B cell (primary cell): Measurements from ENCODE around the gene EGFL8. TPM values are rescaled to one million over a fixed set of nuclear protein-coding genes. Genes with fewer than 3 reads are reported as not detected.

Source experiments
- ATAC-seq: fragments of 200-7000 bp; cut with Tn5 transposase; one replicate; pipeline ENCODE4 v1.10.0; 2021; ENCODE audit warnings: low read depth, mild to moderate bottlenecking, moderate number of reproducible peaks, moderate library complexity
- CTCF ChIA-PET: fragments of 350-600 bp; sonication (Branson Sonifier 250); formaldehyde crosslinking; loops from one replicate; lab custom pipeline; 2021; ENCODE audit warnings: antibody characterized with exemption, inconsistent platforms; lab: Charles Lee
- POLR2A ChIA-PET: fragments of 350-600 bp; sonication (Branson Sonifier 250); formaldehyde crosslinking; loops from one replicate; lab custom pipeline; 2021; ENCODE audit warnings: antibody characterized with exemption; lab: Charles Lee
- DNase-seq: peaks from one replicate; pipeline ENCODE4 v3.0.0; 2013
- H2AFZ ChIP-seq: 2 replicates; pipeline ENCODE4 v1.6.1; 2012; ENCODE audit warnings: mild to moderate bottlenecking, low read depth, low read length; ENCODE audit not compliant: insufficient read depth, poor library complexity, severe bottlenecking
- H3K27ac ChIP-seq, 2 donors: 1 replicate in 1 of 2; 2 replicates in 1 of 2; pipeline ENCODE4 v1.5.1; 2012 to 2013; ENCODE audit warnings: low read length in 2 of 2, mild to moderate bottlenecking in 2 of 2, moderate library complexity in 1 of 2
- H3K27me3 ChIP-seq, 4 experiments: fragments of 200-600 bp in 1 of 4; sonication (generic) in 1 of 4; replicated peaks in 1 of 4; 1 replicate in 2 of 4; 2 replicates in 2 of 4; pipeline versions ENCODE4 v1.6.1 to v1.7.0; 2013 to 2016; ENCODE audit warnings: low read length in 3 of 4, mild to moderate bottlenecking in 2 of 4, mixed read lengths in 1 of 4, moderate library complexity in 1 of 4; ENCODE audit not compliant: insufficient read depth in 4 of 4, control insufficient read depth in 3 of 4; ENCODE audit errors: control extremely low read depth in 1 of 4
- H3K36me3 ChIP-seq, 2 experiments: replicated peaks in 1 of 2; 1 replicate in 1 of 2; 2 replicates in 1 of 2; pipeline versions ENCODE4 v1.6.1 to v1.7.1; 2013; ENCODE audit warnings: low read length in 1 of 2; ENCODE audit not compliant: insufficient read depth in 2 of 2, control insufficient read depth in 1 of 2; ENCODE audit errors: control extremely low read depth in 1 of 2, extremely low read depth in 1 of 2
- H3K4me1 ChIP-seq, 2 donors: fragments of 200-600 bp in 1 of 2; sonication (generic) in 1 of 2; 1 replicate in 1 of 2; 2 replicates in 1 of 2; pipeline versions ENCODE4 v1.5.1 to v1.6.1; 2013 to 2017; ENCODE audit warnings: low read length in 2 of 2; ENCODE audit not compliant: control insufficient read depth in 2 of 2, insufficient read depth in 2 of 2
- H3K4me2 ChIP-seq: replicated peaks from 2 replicates; pipeline ENCODE3; 2012; ENCODE audit warnings: mild to moderate bottlenecking, low read depth, low read length; ENCODE audit not compliant: poor library complexity, severe bottlenecking
- H3K4me3 ChIP-seq, 5 experiments: fragments of 200-600 bp in 1 of 5; sonication (generic) in 1 of 5; 1 replicate in 3 of 5; 2 replicates in 2 of 5; pipeline versions ENCODE4 v1.5.1 to v1.7.0; 2011 to 2016; ENCODE audit warnings: low read length in 4 of 5, mild to moderate bottlenecking in 4 of 5, low read depth in 2 of 5, control low read depth in 1 of 5, moderate library complexity in 1 of 5; ENCODE audit not compliant: insufficient read depth in 1 of 5; ENCODE audit errors: control extremely low read depth in 1 of 5, extremely low read depth in 1 of 5
- H3K79me2 ChIP-seq: fragments of 200-600 bp; sonication (generic); one replicate; pipeline ENCODE4 v1.6.0; 2016; ENCODE audit warnings: low read length; ENCODE audit not compliant: control insufficient read depth, insufficient read depth
- H3K9ac ChIP-seq: fragments of 200-600 bp; sonication (generic); 2 replicates; pipeline ENCODE4 v1.6.1; 2017; ENCODE audit warnings: mild to moderate bottlenecking, low read length, moderate library complexity
- H3K9me3 ChIP-seq, 3 donors: one replicate each; pipeline versions ENCODE4 v1.6.1 to v1.7.1; 2013; ENCODE audit warnings: low read length in 2 of 3; ENCODE audit not compliant: control insufficient read depth in 2 of 3, insufficient read depth in 1 of 3; ENCODE audit errors: control extremely low read depth in 1 of 3
- H4K20me1 ChIP-seq: 2 replicates; pipeline ENCODE4 v1.6.0; 2012; ENCODE audit warnings: mild to moderate bottlenecking, low read length; ENCODE audit not compliant: insufficient read depth, control insufficient read depth, poor library complexity, severe bottlenecking
- H3K27ac Mint-ChIP-seq: one replicate; pipeline ENCODE4 v1.8.0; 2021; ENCODE audit warnings: mixed read lengths
- H3K27me3 Mint-ChIP-seq: one replicate; pipeline ENCODE4 v1.8.0; 2021; ENCODE audit warnings: mixed read lengths
- H3K4me1 Mint-ChIP-seq: one replicate; pipeline ENCODE4 v1.8.0; 2021; ENCODE audit warnings: mixed read lengths
- H3K4me3 Mint-ChIP-seq: one replicate; pipeline ENCODE4 v1.8.0; 2021; ENCODE audit warnings: mixed read lengths
- H3K9me3 Mint-ChIP-seq: one replicate; pipeline ENCODE4 v1.8.0; 2022; ENCODE audit warnings: mixed read lengths; ENCODE audit not compliant: insufficient read depth
- CTCF ChIP-seq: fragments of 200-600 bp; IDR thresholded peaks from one replicate; pipeline ENCODE4 v1.8.0; 2022; ENCODE audit warnings: antibody characterized with exemption, mild to moderate bottlenecking
- EZH2 ChIP-seq: IDR thresholded peaks from 2 replicates; pipeline ENCODE4 v1.6.1; 2012; ENCODE audit warnings: borderline replicate concordance, low read depth, mild to moderate bottlenecking, moderate library complexity, low read length; ENCODE audit not compliant: insufficient read depth, poor library complexity, severe bottlenecking
- WGBS: methylation state at CpG from one replicate; pipeline ENCODE4 v1.1.5; 2013; ENCODE audit warnings: missing lambda C conversion rate; ENCODE audit not compliant: insufficient coverage; 5-methylcytosine and 5-hydroxymethylcytosine counted together
- intact Hi-C: fragments of 100-400 bp; cut with micrococcal nuclease; formaldehyde crosslinking; loops from one replicate; pipeline ENCODE4 v1.10.0; 2022
- polyA plus RNA-seq: library from polyadenylated mRNA; depleted of rRNA; stranded (reverse); fragments of >200 nt; gene quantifications from 2 replicates; pipeline ENCODE4 v1.2.3, GENCODE V29; 2012
- total RNA-seq, 2 donors: library from RNA; stranded (reverse); fragments of 120-200 nt in 1 of 2; gene quantifications; 1 replicate in 1 of 2; 2 replicates in 1 of 2; pipeline versions ENCODE4 v1.2.3 to v1.2.4, GENCODE V29; 2013 to 2022

EGFL8 gene
- total and polyA plus RNA-seq, 2 donors (not counting 1 experiment from before 2014, with no cell fraction given) = 0.91 to 3.9 TPM

GRCh38 chr6:32183030-32183429 is 18.6 kb downstream of the EGFL8 start:
- 89% methylated on average over 3 of the region's 3 CpGs for WGBS
- CTCF ChIA-PET = interaction anchor here (1.0 kb wide), 1 partner anchor 12 kb away, joined by 3 read pairs; no protein-coding TSS in a partner anchor
- Mint-ChIP-seq H3K4me3 (no peak overlapping the region), H3K9me3 (no peaks in the 10 kb centered on the region), H3K27ac (no peak overlapping the region), H3K27me3 (no peaks in the 10 kb centered on the region), H3K4me1 (peaks cover 52% of the 10 kb centered on the region)
- H3K27ac ChIP-seq = no peak overlapping the region
- TF ChIP-seq CTCF = no peak
- TF ChIP-seq EZH2 = no peak
- intact Hi-C loops = no loop called here
- peaks cover 0 to 62% of the 10 kb centered on the region in 2 experiments for H3K36me3 ChIP-seq
- peak; percentile 7 for DNase-seq
- no peaks in the 10 kb centered on the region for H4K20me1 ChIP-seq
- no peak overlapping the region for H2AFZ ChIP-seq
- no peaks in the 10 kb centered on the region for H3K9me3 ChIP-seq
- ATAC-seq = no peak
- H3K4me3 ChIP-seq = no peak overlapping the region
- H3K4me2 ChIP-seq = no peak overlapping the region
- no peaks in the 10 kb centered on the region for H3K27me3 ChIP-seq
- POLR2A ChIA-PET = no interaction called here
- peaks cover 22 to 27% of the 10 kb centered on the region in 2 donors for H3K4me1 ChIP-seq
- peaks cover 36% of the 10 kb centered on the region for H3K79me2 ChIP-seq
- H3K9ac ChIP-seq = no peak overlapping the region

- H3K4me3 Mint-ChIP-seq = no peak overlapping the region
- DNase-seq (peak; percentile 12), ATAC-seq (no peak)
- Histone ChIP-seq H3K27ac (no peak overlapping the region), H3K36me3 (peaks cover 0 to 64% of the 10 kb centered on the region in 2 experiments), H3K27me3 (no peaks in the 10 kb centered on the region), H4K20me1 (no peaks in the 10 kb centered on the region), H3K9me3 (no peaks in the 10 kb centered on the region), H2AFZ (no peak overlapping the region), H3K9ac (no peak overlapping the region), H3K79me2 (peaks cover 39% of the 10 kb centered on the region), H3K4me1 (peaks cover 27 to 32% of the 10 kb centered on the region in 2 donors), H3K4me3 (no peak overlapping the region), H3K4me2 (no peak overlapping the region)
- intact Hi-C loops = no loop called here
- 95% methylated on average over 15 of the region's 15 CpGs for WGBS
- TF ChIP-seq EZH2 (no peak), CTCF (no peak)
- ChIA-PET CTCF (no interaction called here), POLR2A (no interaction called here)
- H3K4me1 Mint-ChIP-seq = peaks cover 51% of the 10 kb centered on the region
- no peaks in the 10 kb centered on the region for H3K9me3 Mint-ChIP-seq
- H3K27me3 Mint-ChIP-seq = no peaks in the 10 kb centered on the region
- H3K27ac Mint-ChIP-seq = no peak overlapping the region
Observed at GRCh38 chr6:32183483-32184083, 19.2 kb downstream of the EGFL8 start.
